GDM1 (cell line): ENCODE data around the gene TANC1.

Experiments used
- DNase-seq: peaks from one replicate; lab custom pipeline; 2025; lab: John Stamatoyannopoulos, UW

The TANC1 gene

DNA sequence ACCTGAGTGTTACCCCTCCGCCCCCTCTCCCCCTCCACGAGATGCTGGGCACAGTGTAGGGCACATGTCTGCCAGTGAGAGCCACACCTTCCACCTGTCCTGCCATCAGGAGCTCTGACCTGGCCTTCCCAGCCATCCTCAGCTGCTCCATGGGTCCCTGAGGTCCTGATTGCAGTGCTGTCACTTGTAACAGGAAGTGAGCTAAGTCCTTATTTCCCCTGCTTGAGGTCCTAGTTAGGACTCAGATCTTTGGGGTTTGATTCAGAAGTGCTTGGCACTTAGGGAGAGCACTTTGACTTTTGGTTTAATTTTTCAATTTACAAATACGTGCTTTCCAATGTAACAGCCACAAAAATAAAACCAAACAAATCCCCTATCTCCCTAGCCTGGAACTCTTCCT is 192.5 kb downstream of the TANC1 start:
- no peak for DNase-seq

- DNase-seq = no peak
Measured at GRCh38 chr2:159163930-159164329, 195.5 kb downstream of the TANC1 start.

DNA sequence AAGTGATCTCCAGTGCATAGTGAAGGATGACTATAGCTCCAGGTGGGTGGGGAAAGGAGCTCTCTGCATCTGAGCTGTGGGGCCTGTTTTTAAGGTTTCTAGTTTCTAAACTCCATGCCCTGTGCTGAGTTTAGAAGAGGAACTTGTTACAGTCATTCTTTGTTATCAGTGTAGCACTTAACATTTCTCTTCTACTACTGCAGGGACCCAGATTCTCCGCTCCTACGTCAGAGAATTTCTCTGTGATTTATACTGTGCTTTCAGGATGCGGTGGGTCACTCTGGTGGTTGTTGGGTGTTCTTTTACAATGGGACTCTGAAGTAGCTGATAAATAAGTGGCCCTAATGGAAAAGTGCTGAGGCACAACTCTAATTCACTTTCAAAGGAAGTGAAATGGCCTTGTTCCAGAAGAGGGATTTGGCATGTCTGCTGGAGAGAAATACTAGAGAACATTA is 196.0 kb downstream of the TANC1 start:
- no peak for DNase-seq

DNA sequence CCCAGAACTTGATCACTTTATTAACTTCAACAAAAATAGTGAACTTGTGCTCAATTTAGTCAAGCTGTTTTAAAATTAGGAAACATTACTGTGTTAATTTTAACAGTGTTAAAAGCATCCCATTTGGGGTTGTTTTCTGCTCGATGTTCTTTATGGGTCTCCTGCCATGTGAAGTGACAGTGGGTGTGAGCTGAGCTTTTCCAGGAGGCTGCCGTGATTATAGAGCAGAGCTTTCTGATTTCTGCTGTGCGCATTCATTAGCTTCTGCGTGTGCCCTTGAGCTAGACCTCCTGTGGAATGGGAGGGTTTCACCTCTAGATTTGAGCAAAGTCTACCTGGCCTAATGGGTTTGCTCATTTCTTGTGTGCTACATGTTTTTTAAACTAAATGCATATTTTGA is 196.6 kb downstream of the TANC1 start:
- DNase-seq = no peak

- DNase-seq = no peak
Measured at GRCh38 chr2:159168707-159169106, 200.3 kb downstream of the TANC1 start.

DNA sequence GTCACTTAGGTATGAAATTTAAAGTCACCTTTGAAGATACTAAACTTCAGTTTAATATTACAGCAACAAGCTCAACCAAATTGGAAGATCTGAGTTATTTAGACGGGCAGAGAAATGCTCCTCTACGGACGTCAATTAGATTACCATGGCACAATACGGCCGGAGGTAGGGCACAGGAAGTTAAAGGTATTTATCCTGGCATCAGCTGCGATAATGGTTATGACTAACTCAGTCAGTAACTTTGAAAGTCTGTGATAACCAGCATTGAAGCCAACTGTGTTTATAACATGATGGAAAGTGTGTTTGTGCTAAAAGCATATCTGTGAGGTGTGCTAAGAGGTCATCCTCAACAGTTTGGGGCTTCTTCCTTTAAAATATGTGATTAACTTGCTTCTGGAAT is 200.7 kb downstream of the TANC1 start:
- no peak for DNase-seq

- DNase-seq = no peak
Measured at GRCh38 chr2:159172403-159172802, 204.0 kb downstream of the TANC1 start.

DNA sequence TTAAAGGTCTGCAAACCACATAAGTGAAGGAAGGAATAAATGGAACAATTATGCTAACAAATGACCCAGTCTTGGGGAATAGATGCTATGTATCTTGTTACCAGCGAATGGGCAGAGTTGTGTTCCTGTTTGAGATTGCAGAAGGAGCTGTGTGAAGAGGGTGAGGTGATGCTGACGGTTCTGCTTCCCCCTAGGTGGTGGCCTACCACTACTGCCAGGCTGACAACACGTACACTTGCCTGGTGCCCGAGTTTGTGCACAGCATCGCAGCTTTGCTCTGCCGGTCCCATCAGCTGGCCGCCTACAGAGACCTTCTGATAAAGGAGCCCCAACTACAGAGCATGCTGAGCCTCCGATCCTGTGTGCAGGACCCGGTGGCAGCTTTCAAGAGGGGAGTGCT is 206.3 kb downstream of the TANC1 start:
- DNase-seq = no peak

GRCh38 chr2:159175182-159175581 is 206.7 kb downstream of the TANC1 start:
- no peak for DNase-seq

- no peak for DNase-seq
Measured at GRCh38 chr2:159175927-159176326, 207.5 kb downstream of the TANC1 start.

- DNase-seq = no peak
Measured at GRCh38 chr2:159176555-159176954, 208.1 kb downstream of the TANC1 start.

DNA sequence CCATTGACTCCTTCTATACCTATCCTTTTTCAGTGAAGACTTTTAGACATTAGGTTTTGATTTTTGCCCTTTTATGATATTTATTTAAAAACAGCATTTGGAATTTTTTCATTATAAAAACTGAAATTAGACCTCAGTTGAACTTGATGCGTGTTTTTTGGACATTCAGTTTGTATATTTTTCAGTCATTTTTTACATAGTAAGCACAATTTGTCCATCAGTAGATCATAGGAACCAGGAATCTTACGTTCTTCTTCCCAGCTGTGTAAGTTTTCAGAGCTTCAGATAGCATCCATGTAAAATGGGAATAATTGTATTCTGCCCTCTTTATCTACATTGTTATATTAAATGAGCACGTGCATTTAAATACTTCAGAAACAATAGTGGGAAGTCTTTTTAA is 208.9 kb downstream of the TANC1 start:
- no peak for DNase-seq

- no peak for DNase-seq
Measured at GRCh38 chr2:159177957-159178356, 209.5 kb downstream of the TANC1 start.

DNA sequence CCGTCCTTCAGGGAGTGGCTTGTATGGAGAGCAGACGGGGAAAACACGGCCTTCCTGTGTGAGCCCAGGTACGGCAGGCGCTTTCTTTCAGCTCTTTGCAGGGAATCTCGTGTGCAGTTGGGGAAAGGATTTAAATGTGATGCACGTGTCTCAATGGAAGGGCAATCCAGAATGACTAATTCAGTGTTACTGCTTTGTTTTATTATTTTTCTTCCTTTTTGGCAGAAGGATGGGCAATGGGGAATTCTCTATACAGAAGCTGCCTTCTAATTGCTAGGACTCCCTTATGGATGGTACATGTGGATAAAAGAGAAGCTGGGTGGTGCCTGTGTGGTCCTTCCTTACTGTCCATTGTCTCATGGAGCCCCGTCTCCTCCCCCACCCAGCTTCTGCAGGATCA is 210.7 kb downstream of the TANC1 start:
- no peak for DNase-seq

DNA sequence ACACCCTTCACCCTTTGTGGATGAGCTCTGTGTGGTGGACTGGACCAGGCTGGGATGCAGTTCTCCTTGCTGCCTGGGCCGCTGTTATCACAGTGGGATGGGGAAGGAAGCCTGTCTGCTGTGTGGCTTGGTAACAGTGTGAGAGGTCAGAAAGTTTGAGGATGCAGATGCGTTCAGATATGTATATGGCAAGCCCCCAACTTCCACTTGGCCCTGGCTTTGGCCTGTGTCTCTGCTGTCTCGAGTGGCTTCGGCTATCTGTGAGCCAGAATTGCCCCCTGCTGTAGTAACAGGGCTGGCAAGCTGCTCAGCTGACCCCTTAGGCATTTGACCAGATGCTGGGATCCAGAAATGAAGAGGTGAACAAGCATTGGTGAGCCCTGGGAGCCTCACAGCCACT is 211.3 kb downstream of the TANC1 start:
- no peak for DNase-seq

DNA sequence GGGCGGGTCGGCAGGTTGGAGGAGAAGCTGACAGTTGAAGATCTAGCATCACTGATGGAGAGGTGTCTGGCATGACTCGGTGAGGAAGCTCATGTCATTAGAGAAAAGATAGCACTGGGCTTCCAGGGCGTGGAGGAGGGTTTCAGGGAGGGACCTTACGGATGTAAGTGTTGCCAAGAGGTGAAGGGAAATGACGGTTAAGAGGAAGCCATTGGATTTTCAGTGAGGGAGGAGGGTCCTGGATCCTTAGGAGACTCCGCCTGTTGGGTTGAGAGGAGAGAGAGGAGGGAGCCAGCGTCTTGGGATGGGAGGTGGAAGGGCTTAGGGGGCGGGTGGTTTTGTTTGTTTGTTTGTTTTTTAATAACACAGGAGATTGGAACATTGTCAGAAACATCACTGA is 214.9 kb downstream of the TANC1 start:
- no peak for DNase-seq

GRCh38 chr2:159185401-159186130 is 217.1 kb downstream of the TANC1 start:
- peak; percentile 40 for DNase-seq

DNA sequence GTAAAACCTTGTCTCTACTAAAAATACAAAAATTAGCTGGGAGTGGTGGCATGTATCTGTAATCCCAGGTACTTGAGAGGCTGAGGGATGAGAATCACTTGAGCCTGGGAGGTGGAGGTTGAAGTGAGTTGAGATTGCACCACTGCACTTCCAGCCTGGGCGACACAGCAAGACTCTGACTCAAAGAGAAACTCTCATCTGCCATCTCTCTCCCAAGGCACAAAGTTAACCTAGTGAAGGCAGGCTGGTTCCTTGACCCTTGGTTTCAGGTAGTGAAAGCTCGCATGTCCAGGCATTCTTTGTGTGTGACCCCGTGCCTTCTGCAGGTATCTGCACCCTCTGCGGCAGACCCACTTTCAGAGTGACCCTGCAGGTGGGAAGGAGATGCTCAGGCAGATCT is 218.0 kb downstream of the TANC1 start:
- DNase-seq = no peak

DNA sequence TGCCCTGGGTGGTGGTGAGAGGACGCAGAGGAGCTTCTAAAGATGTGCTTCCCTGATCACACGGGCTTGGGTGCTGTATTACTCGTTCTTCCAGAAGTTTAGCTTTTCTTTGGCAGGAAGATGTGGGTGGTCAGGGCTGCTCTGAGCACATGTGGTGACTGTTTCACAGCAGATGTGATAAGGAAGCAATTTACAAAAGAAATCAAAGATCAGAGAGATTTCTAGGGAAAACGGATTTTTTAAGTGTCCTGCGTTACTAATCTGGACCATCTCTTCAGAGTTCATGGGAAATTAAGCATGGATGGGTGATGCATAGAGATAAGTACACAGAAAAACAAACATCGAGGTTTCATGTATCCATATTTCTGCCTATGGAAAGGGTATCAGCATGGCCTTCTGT is 218.7 kb downstream of the TANC1 start:
- DNase-seq = no peak

DNA sequence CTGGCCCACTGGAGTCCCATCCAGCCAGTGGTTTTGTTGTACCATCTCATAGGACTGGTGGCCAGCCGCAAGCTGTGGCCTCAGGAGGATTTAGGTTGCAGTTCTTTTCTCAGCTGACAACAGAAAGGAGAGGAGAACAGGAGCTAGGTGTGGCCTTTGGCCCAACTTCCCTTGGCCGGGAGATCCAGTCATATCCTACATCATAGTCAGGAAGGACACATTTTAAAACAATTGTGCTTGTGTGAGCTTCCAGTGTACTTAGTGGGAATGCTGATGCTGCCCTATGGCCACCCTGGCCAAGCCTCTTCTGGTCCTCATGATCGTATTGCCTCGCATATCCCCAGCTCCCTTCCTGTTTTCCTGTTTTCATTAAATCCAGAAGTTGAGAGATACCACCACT is 220.0 kb downstream of the TANC1 start:
- no peak for DNase-seq

- no peak for DNase-seq
Measured at GRCh38 chr2:159192371-159192918, 224.0 kb downstream of the TANC1 start.

GRCh38 chr2:159193791-159194190 is 225.4 kb downstream of the TANC1 start:
- DNase-seq = peak; percentile 6

- no peak for DNase-seq
Measured at GRCh38 chr2:159194241-159194640, 225.8 kb downstream of the TANC1 start.

DNA sequence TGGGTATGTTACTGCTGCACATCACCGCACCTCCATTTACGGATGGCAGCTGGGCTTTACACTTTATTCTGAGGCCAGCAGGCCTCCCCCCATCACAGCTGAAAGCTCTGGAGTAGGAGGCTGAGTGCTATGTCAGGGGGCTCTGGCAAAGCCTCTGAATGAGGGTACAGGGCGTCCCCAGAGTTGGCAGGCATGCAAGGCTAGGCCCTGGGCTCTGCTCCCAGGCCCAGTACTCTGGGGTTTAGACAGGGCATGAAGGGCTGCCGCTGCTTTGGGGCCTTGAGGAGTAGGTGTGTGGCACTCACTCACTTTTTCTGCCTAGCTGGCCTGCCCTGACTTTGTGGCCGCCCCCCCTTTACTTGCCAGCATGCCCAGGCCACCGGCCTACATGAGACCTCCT is 227.3 kb downstream of the TANC1 start:
- DNase-seq = no peak
